ENCODE measurements around the gene ABCF1. TPM values are rescaled to one million over a fixed set of nuclear protein-coding genes. Genes with fewer than 3 reads are reported as not detected.

Gene ABCF1
- polyA plus RNA-seq, 1 donor (not counting 4 experiments of a cell fraction or from before 2014, with no cell fraction given): 30.0 TPM

- Histone ChIP-seq H2AFZ (ENCODE audit: control insufficient read depth, low read length) (no peak overlapping the region), H3K4me2 (ENCODE audit: control insufficient read depth, extremely low read depth, insufficient read depth, low read depth, low read length) (no peak overlapping the region), H3K27ac (ENCODE audit: control insufficient read depth, insufficient read depth, low read length) (no peak overlapping the region), H3K4me1 (ENCODE audit: control insufficient read depth, extremely low read depth, insufficient read depth, low read length) (no peaks in the 10 kb centered on the region), H3K9me3 (ENCODE audit: control insufficient read depth, low read depth, low read length) (no peaks in the 10 kb centered on the region), H3K27me3 (ENCODE audit: control insufficient read depth, extremely low read depth, insufficient read depth, low read length) (no peaks in the 10 kb centered on the region), H3K4me3 (ENCODE audit: control insufficient read depth in 2 of 3, extremely low read depth in 1 of 3, insufficient read depth in 2 of 3, low read depth in 1 of 3, low read length in 3 of 3) (no peak overlapping the region), H4K20me1 (ENCODE audit: control insufficient read depth, extremely low read depth, insufficient read depth, low read length) (no peaks in the 10 kb centered on the region), H3K9ac (ENCODE audit: control insufficient read depth, extremely low read depth, insufficient read depth, low read length) (no peak overlapping the region), H3K9me1 (ENCODE audit: control insufficient read depth, extremely low read depth, insufficient read depth, low read length) (no peaks in the 10 kb centered on the region), H3K79me2 (ENCODE audit: control insufficient read depth, insufficient read depth, low read length) (no peaks in the 10 kb centered on the region), H3K36me3 (ENCODE audit: control insufficient read depth in 2 of 2, extremely low read depth in 1 of 2, insufficient read depth in 2 of 2, low read length in 2 of 2) (peaks cover 12 to 17% of the 10 kb centered on the region in 2 experiments)
- dilution Hi-C loops (cut with MboI; ENCODE audit: extremely low pct_ligation_motif_present, low sequenced_read_pairs): no loop called here
- no peak for DNase-seq (ENCODE audit: low read depth, low spot score)
- TF ChIP-seq CTCF (optimal IDR thresholded peaks at IDR 0.05 in 1 of 3, IDR thresholded peaks at IDR 0.05 in 1 of 3, conservative IDR thresholded peaks at IDR 0.05 in 1 of 3; ENCODE audit: extremely low read depth in 1 of 3, insufficient read depth in 2 of 3, low read length in 3 of 3): no peak
- TF ChIP-seq EZH2 (IDR thresholded peaks at IDR 0.05; ENCODE audit: low read length): no peak
- no peak for FAIRE-seq
Measured at GRCh38 chr6:30635834-30636233, 64.6 kb downstream of the ABCF1 start.

GRCh38 chr6:30640481-30640880 is 69.2 kb downstream of the ABCF1 start:
- no peaks in the 10 kb centered on the region for H3K79me2 ChIP-seq (ENCODE audit: control insufficient read depth, insufficient read depth, low read length)
- dilution Hi-C loops (cut with MboI; ENCODE audit: extremely low pct_ligation_motif_present, low sequenced_read_pairs): no loop called here
- DNase-seq (ENCODE audit: low read depth, low spot score): no peak

More at GRCh38 chr6:30640481-30640880, 69.2 kb downstream of the ABCF1 start:
- Histone ChIP-seq H3K9ac (ENCODE audit: control insufficient read depth, extremely low read depth, insufficient read depth, low read length) (no peak overlapping the region), H3K4me3 (ENCODE audit: control insufficient read depth in 2 of 3, extremely low read depth in 1 of 3, insufficient read depth in 2 of 3, low read depth in 1 of 3, low read length in 3 of 3) (no peak overlapping the region), H3K4me1 (ENCODE audit: control insufficient read depth, extremely low read depth, insufficient read depth, low read length) (no peaks in the 10 kb centered on the region), H3K36me3 (ENCODE audit: control insufficient read depth in 2 of 2, extremely low read depth in 1 of 2, insufficient read depth in 2 of 2, low read length in 2 of 2) (peaks cover 13 to 21% of the 10 kb centered on the region in 2 experiments), H4K20me1 (ENCODE audit: control insufficient read depth, extremely low read depth, insufficient read depth, low read length) (no peaks in the 10 kb centered on the region), H3K27ac (ENCODE audit: control insufficient read depth, insufficient read depth, low read length) (no peak overlapping the region), H3K9me1 (ENCODE audit: control insufficient read depth, extremely low read depth, insufficient read depth, low read length) (peaks cover 2% of the 10 kb centered on the region), H3K4me2 (ENCODE audit: control insufficient read depth, extremely low read depth, insufficient read depth, low read depth, low read length) (no peak overlapping the region), H2AFZ (ENCODE audit: control insufficient read depth, low read length) (no peak overlapping the region), H3K27me3 (ENCODE audit: control insufficient read depth, extremely low read depth, insufficient read depth, low read length) (no peaks in the 10 kb centered on the region), H3K9me3 (ENCODE audit: control insufficient read depth, low read depth, low read length) (no peaks in the 10 kb centered on the region)
- no peak for FAIRE-seq
- TF ChIP-seq CTCF (optimal IDR thresholded peaks at IDR 0.05 in 1 of 3, IDR thresholded peaks at IDR 0.05 in 1 of 3, conservative IDR thresholded peaks at IDR 0.05 in 1 of 3; ENCODE audit: extremely low read depth in 1 of 3, insufficient read depth in 2 of 3, low read length in 3 of 3) (no peak), EZH2 (IDR thresholded peaks at IDR 0.05; ENCODE audit: low read length) (no peak)
